NT2/D1 (cell line): ENCODE measurements around the gene SAG.

Experiments
- DNase-seq: peaks from one replicate; pipeline ENCODE4 v3.0.0-alpha.2; 2011; ENCODE audit warnings: low read depth, low spot score
- H3K27me3 ChIP-seq: 2 replicates; pipeline ENCODE4 v1.6.0; 2011; ENCODE audit warnings: mild to moderate bottlenecking; ENCODE audit not compliant: insufficient read length, insufficient read depth
- H3K36me3 ChIP-seq: 2 replicates; pipeline ENCODE4 v1.6.1; 2011; ENCODE audit warnings: mild to moderate bottlenecking, low read length, mixed read lengths; ENCODE audit not compliant: insufficient read depth, insufficient read length
- H3K4me1 ChIP-seq: 2 replicates; pipeline ENCODE4 v1.5.1; 2011; ENCODE audit not compliant: insufficient read depth, insufficient read length
- H3K4me3 ChIP-seq: 2 replicates; pipeline ENCODE4 v1.5.1; 2011; ENCODE audit warnings: low read depth; ENCODE audit not compliant: insufficient read length
- H3K9ac ChIP-seq: 2 replicates; pipeline ENCODE4 v1.6.0; 2011; ENCODE audit warnings: low read depth; ENCODE audit not compliant: insufficient read length
- H3K9me3 ChIP-seq: 2 replicates; pipeline ENCODE4 v1.5.1; 2011; ENCODE audit warnings: mild to moderate bottlenecking, low read length; ENCODE audit not compliant: insufficient read depth
- SUZ12 ChIP-seq: IDR thresholded peaks from 2 replicates; pipeline ENCODE4 v1.6.1; 2011; ENCODE audit not compliant: insufficient read length, insufficient read depth; ENCODE audit errors: extremely low read depth
- YY1 ChIP-seq: IDR thresholded peaks from 2 replicates; pipeline ENCODE4 v1.6.1; 2011; ENCODE audit not compliant: insufficient read length, insufficient read depth
- ZNF274 ChIP-seq: IDR thresholded peaks from 2 replicates; pipeline ENCODE4 v1.6.1; 2011; ENCODE audit warnings: mild to moderate bottlenecking, low read depth, low read length

Gene SAG

GRCh38 chr2:233363744-233364235 lies 56.2 kb downstream of the SAG start:
- no peak for DNase-seq
- Histone ChIP-seq H3K36me3 (no peaks in the 10 kb centered on the region), H3K4me3 (no peak overlapping the region), H3K4me1 (peaks cover 2% of the 10 kb centered on the region), H3K9ac (no peak overlapping the region), H3K9me3 (peaks cover 7% of the 10 kb centered on the region; the same call in 1 of the 2 replicates), H3K27me3 (no peaks in the 10 kb centered on the region)
- TF ChIP-seq SUZ12 (no peak), ZNF274 (no peak), YY1 (no peak)

- Histone ChIP-seq H3K27me3 (no peaks in the 10 kb centered on the region), H3K9ac (no peak overlapping the region), H3K4me3 (no peak overlapping the region), H3K36me3 (no peaks in the 10 kb centered on the region), H3K4me1 (peaks cover 1% of the 10 kb centered on the region), H3K9me3 (peaks cover 7% of the 10 kb centered on the region; the same call in 1 of the 2 replicates)
- DNase-seq = no peak
- TF ChIP-seq SUZ12 (no peak), ZNF274 (no peak)
Observed at GRCh38 chr2:233365861-233366520, 58.4 kb downstream of the SAG start.

GRCh38 chr2:233367586-233367985 lies 60.0 kb downstream of the SAG start:
- no peaks in the 10 kb centered on the region for H3K27me3 ChIP-seq
- DNase-seq = no peak
- H3K36me3 ChIP-seq = no peaks in the 10 kb centered on the region
- no peak overlapping the region for H3K9ac ChIP-seq
- H3K4me3 ChIP-seq = no peak overlapping the region
- H3K4me1 ChIP-seq = no peaks in the 10 kb centered on the region
- H3K9me3 ChIP-seq = peaks cover 7% of the 10 kb centered on the region; the same call in 1 of the 2 replicates
- TF ChIP-seq ZNF274 (no peak), YY1 (no peak), SUZ12 (no peak)

GRCh38 chr2:233368756-233369155 lies 61.1 kb downstream of the SAG start:
- Histone ChIP-seq H3K9me3 (peaks cover 4% of the 10 kb centered on the region; the same call in 1 of the 2 replicates), H3K36me3 (peaks cover 2% of the 10 kb centered on the region), H3K27me3 (no peaks in the 10 kb centered on the region), H3K4me1 (no peaks in the 10 kb centered on the region), H3K4me3 (no peak overlapping the region), H3K9ac (no peak overlapping the region)
- no peak for DNase-seq
- no peak for TF ChIP-seq ZNF274
- TF ChIP-seq YY1 = no peak
- TF ChIP-seq SUZ12 = no peak

DNA sequence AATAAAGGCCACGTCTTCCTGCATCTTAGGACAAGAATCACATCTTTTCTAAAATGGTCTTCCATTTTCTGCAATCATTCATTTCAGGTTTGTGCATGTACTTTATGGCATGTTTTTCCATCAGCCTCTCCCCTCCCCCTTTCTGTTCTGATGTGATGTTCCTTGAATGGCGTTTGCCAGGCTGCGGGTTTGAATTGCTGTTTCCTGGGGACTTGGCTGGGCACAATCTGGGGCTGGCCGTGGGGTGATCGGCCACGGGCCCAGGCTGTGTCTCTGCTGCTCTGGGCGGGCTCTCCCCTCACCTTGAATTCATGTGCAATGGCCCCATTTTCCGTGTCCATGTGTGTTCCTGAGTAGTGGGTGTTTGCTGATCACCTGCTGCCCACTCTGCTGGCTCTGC lies 61.8 kb downstream of the SAG start:
- Histone ChIP-seq H3K27me3 (no peaks in the 10 kb centered on the region), H3K9me3 (no peaks in the 10 kb centered on the region), H3K4me3 (no peak overlapping the region), H3K9ac (no peak overlapping the region), H3K36me3 (peaks cover 2% of the 10 kb centered on the region), H3K4me1 (no peaks in the 10 kb centered on the region)
- no peak for DNase-seq
- TF ChIP-seq YY1 = no peak
- no peak for TF ChIP-seq ZNF274
- no peak for TF ChIP-seq SUZ12

DNA sequence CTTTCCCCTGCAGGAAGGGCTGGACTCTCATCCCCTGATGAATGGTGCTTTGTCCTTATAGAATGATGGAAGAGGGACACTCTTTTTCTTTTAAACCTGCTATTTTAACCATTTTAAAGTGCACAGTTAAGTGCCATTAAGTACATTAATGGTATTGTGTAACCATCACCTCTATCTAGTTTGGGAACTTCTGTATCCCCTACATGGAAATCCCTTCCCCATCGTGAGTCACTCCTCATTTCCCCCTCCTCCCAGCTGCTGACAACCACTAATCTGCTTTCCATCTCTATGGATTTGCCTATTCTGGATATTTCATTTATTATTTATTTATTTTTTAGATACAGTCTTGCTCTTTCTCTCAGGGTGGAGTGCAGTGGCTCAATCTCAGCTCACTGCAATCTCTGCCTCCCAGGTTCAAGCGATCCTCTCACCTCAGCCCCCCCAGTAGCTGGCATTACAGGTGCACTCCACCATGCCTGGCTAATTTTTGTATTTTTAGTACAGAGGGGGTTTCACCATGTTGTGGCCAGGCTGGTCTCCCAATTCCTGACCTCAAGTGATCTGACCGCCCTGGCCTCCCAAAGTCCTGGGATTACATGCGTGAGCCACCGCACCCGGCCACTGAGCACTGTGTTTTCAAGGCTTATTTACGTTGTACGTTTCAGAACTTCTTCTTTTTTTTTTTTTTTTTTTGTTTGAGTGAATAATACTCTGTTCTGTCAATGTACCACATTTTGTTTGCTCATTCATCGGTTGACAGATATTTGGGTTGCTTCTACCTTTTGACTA lies 62.5 kb downstream of the SAG start:
- Histone ChIP-seq H3K9ac (no peak overlapping the region), H3K27me3 (no peaks in the 10 kb centered on the region), H3K4me1 (no peaks in the 10 kb centered on the region), H3K36me3 (peaks cover 2% of the 10 kb centered on the region), H3K9me3 (no peaks in the 10 kb centered on the region), H3K4me3 (no peak overlapping the region)
- DNase-seq = no peak
- TF ChIP-seq YY1 (no peak), ZNF274 (no peak), SUZ12 (no peak)

DNA sequence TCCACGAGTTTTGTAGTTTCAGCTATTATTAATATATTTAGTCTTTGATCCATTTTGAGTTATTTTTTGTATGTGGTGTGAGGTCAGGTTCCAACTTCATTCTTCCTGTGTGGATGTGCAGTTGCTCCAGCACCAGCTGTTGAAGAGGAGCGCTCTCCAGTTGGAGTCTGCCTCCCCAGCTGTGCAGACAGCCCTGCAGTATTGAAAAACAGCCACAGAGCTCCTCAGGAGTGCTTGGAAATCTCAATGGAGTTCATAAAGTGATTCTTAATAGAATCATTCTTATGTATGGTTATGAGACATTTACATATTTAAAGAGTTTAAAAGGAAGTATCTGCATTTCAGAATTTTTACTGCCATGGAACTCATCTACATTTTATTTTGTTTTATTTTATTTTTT lies 64.0 kb downstream of the SAG start:
- peaks cover 3% of the 10 kb centered on the region for H3K36me3 ChIP-seq
- no peak overlapping the region for H3K4me3 ChIP-seq
- no peak for TF ChIP-seq YY1
- TF ChIP-seq SUZ12 = no peak
- no peak for TF ChIP-seq ZNF274
- no peak for DNase-seq
- H3K9me3 ChIP-seq = no peaks in the 10 kb centered on the region
- H3K27me3 ChIP-seq = no peaks in the 10 kb centered on the region
- H3K4me1 ChIP-seq = no peaks in the 10 kb centered on the region
- no peak overlapping the region for H3K9ac ChIP-seq

GRCh38 chr2:233372855-233373254 lies 65.2 kb downstream of the SAG start:
- Histone ChIP-seq H3K9ac (no peak overlapping the region), H3K27me3 (no peaks in the 10 kb centered on the region), H3K36me3 (peaks cover 4% of the 10 kb centered on the region), H3K4me3 (no peak overlapping the region), H3K4me1 (no peaks in the 10 kb centered on the region), H3K9me3 (no peaks in the 10 kb centered on the region)
- DNase-seq = no peak
- no peak for TF ChIP-seq YY1
- no peak for TF ChIP-seq ZNF274
- TF ChIP-seq SUZ12 = no peak
